H1 (cell line): ENCODE data around the gene RBM6. TPM values are rescaled to one million over a fixed set of nuclear protein-coding genes. Genes with fewer than 3 reads are reported as not detected.
A peak's percentile ranks its signal among the peaks of the same experiment; 100 is the strongest.

Experiments
- CTCF ChIP-seq, 3 experiments: IDR thresholded peaks; 1 replicate in 2 of 3; 2 replicates in 1 of 3; pipeline versions ENCODE4 v1.5.1 to v1.6.1; 2011; ENCODE audit warnings: low read length in 3 of 3, mild to moderate bottlenecking in 3 of 3, inconsistent platforms in 2 of 3, low read depth in 1 of 3, moderate library complexity in 1 of 3; ENCODE audit not compliant: insufficient read depth in 1 of 3; ENCODE audit errors: control extremely low read depth in 1 of 3
- SIN3A ChIP-seq, 2 experiments: IDR thresholded peaks in 1 of 2; conservative IDR thresholded peaks in 1 of 2; 2 replicates each; pipeline ENCODE4 v1.6.1; 2011 to 2012; ENCODE audit warnings: low read length in 2 of 2, improper control_type of control experiment in 1 of 2, low read depth in 1 of 2, mild to moderate bottlenecking in 1 of 2
- polyA plus RNA-seq, 7 experiments: library from polyadenylated mRNA; depleted of rRNA in 3 of 7; stranded (reverse) in 5 of 7; unstranded in 2 of 7; fragments of >200 nt in 5 of 7; fragments of 200-250 nt in 2 of 7; gene quantifications; 1 replicate in 5 of 7; 2 replicates in 1 of 7; 4 replicates in 1 of 7; pipeline versions ENCODE4 v1.2.1 to v1.2.3, GENCODE V29; 2011 to 2013; ENCODE audit warnings: missing spikeins in 2 of 7, mixed read lengths in 2 of 7
- total RNA-seq: library from RNA; stranded (reverse); fragmentation: NEBNext Ultra II Directional; extraction: Animal tissue kit (Norgen Biotek cat#: 25700); gene quantifications from 2 replicates; pipeline ENCODE4 v1.2.1, GENCODE V29; 2021

The RBM6 gene
- total and polyA plus RNA-seq, 2 of the 8 experiments (the other 6 are each of a cell fraction or from before 2014, with no cell fraction given): 30.6 to 80.1 TPM

- peak in 2 of 3 experiments; percentile 94; a peak in 3 of 4 replicates for TF ChIP-seq CTCF (IDR thresholded peaks at IDR 0.05; ENCODE audit: control extremely low read depth in 1 of 3, insufficient read depth in 1 of 3, low read depth in 1 of 3, low read length in 3 of 3)
- TF ChIP-seq SIN3A (conservative IDR thresholded peaks at IDR 0.05 in 1 of 2, IDR thresholded peaks at IDR 0.05 in 1 of 2; ENCODE audit: low read depth in 1 of 2, low read length in 2 of 2): 0 out of 4 replicates have a peak, but pooled peaks of 1 of the 2 experiments have one; percentile 25
These were observed 181.4 kb downstream of the RBM6 start (continued) for GRCh38 chr3:50121072-50122032.
